Fibroblast of mammary gland (primary cell): ENCODE measurements around the gene UBASH3A.

ENCODE experiments used
- DNase-seq: peaks from one replicate; pipeline ENCODE4 v3.0.0-alpha.2; 2010; ENCODE audit warnings: low read depth
- H3K4me3 ChIP-seq: 2 replicates; pipeline ENCODE4 v1.5.1; 2011; ENCODE audit warnings: low read depth, mild to moderate bottlenecking, low read length, moderate library complexity; ENCODE audit not compliant: control insufficient read depth
- CTCF ChIP-seq: conservative IDR thresholded peaks from 2 replicates; pipeline ENCODE4 v1.5.1; 2011; ENCODE audit warnings: low read depth, low read length, inconsistent platforms; ENCODE audit not compliant: control insufficient read depth, insufficient read depth

The UBASH3A gene

DNA sequence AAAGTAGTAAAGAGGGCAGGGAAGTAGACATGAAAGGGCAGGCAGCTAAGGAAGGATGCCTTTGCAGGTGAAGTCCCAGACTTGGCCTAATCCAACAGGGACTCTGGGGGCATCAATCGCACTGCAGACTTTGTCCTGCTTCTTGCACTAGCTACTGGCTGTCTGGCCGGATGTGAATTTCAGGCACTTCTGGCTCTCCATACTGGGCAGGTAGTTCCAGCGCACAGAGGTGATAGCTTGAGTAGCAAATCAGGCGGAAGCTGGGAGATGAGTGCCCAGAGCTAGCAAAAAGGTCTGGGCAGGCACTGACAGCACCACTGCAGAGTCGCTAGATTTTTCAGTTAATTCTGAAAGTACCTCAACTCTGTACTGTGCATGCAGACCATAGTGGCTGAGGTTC, 91.3 kb downstream of the UBASH3A start:
- no peak overlapping the region for H3K4me3 ChIP-seq
- TF ChIP-seq CTCF = no peak
- DNase-seq = no peak

DNA sequence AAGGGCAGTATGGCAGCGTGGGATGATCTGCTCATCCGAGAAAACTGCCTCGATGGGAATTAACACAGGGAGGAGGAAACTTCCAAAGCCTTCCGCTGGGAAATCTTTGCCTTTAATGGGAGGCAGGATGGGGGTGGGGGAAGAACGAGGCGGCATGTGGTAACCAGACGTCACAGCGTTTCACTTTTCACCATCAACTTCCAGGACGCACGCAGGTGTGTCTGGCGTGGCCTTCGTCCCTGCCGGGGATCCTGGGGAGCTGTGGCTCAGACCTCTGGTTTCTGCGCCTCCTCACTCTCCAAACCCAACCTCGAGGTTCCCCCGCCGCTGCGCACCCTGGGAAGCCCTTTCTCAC, 92.0 kb downstream of the UBASH3A start:
- DNase-seq = peak; percentile 25
- TF ChIP-seq CTCF = no peak
- peak overlapping the region; percentile 59 for H3K4me3 ChIP-seq

DNA sequence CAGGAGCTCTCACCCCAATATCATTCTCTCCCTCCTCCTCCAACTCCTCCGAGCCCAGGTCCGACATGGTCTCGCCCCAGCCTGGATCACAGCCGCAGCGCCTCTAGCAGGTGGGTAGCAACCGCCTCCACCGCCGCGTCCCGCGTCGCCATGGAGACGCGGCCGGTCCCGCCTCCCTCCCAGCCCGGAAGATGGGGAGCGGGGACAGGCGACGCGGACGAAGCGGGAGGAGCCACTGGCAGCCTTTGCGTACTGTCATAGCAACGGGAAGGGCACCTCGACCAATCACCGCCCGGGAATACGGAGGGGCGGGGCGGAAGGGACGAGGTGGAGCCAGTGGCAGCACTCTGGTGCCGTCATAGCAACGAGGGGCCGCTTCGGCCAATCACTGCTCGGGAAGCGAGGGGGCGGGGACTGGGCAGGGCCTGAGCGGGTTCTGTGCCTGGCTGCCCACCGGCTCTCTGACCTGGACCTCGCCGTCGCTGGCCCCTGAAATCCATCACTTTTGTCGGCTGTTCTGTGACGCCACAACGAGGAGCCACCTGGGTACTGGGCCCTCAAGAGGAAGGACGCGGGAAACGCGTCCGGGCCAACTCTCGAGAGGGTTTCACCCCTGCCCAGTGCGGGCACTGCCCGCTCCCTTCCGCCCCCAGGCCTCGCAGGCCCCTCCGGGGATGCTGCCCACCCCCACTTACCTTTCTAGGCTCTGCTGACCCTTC, 92.6 kb downstream of the UBASH3A start, which contains the start of gene RSPH1:
TSS of gene RSPH1 (minus strand) at position 105 of the 719 bp plus-strand sequence. CDS start at position 67, 38 bp downstream.
- H3K4me3 ChIP-seq = peak within 1 kb of the TSS; percentile 59
- DNase-seq = peak; percentile 94
- TF ChIP-seq CTCF = no peak

DNA sequence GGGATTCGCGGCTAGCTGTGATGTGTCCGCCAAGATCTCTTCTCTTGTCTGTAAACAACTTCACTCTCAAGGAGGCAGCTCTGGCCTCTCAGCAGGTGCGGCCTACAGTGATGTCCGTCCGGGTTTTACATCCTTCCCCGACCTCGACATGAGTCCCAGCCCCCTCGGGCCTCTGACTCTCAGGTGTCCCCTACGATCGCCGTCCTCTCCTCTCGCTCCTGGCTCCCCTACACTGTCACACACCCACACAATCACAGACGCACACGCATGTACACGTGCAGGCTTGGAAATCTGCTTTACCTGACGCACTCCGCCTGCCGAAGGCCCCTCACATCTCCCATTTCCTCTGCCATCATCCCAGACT, 93.1 kb downstream of the UBASH3A start:
- no peak for TF ChIP-seq CTCF
- DNase-seq = peak; percentile 6
- H3K4me3 ChIP-seq = peak overlapping the region; percentile 59
